HS-27A (cell line): ENCODE data around the gene NHSL2.

Experiments
- DNase-seq: peaks from one replicate; pipeline ENCODE4 v3.0.0-alpha.2; 2012; ENCODE audit warnings: low read depth, missing footprints

NHSL2 gene

DNA sequence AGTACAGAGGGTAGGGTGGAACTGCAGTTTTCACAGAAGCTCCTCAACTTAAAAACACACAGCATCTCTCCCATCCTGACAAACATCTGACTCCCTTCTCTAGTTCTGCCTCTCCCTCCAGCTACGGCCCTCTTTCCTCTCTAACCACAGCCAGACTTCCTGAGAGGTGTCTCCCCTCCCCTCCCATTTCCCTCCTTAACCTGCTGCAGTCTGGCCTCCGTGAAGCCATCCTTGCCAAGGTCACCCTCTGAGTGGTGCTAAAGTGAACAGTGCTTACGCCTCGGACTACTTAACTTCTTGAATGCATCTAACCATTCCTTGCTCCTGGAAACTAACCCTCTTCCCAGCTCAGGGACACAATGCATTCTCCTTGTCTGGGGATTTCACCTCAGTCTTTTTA lies 167.8 kb downstream of the NHSL2 start:
- no peak for DNase-seq

DNA sequence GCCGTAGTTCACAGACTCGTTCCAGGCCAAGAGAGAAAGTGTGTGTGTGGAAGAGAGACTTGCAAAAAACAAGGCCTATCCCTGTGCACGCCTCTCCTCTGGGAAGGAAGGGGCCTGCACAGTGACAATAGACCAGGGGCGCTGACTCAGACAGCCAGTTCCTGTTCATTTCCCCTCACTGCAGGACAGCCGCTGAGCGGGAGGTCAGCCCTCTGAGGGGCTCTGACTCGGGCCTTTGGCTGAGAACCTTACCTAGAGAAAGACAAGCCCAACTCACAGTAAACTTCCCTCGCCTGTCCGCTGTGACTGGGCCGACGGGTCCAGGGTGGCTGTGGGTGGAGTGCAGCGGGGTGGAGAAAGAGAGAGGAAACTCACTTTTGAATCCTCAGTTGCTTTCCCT lies 169.0 kb downstream of the NHSL2 start:
- no peak for DNase-seq

DNA sequence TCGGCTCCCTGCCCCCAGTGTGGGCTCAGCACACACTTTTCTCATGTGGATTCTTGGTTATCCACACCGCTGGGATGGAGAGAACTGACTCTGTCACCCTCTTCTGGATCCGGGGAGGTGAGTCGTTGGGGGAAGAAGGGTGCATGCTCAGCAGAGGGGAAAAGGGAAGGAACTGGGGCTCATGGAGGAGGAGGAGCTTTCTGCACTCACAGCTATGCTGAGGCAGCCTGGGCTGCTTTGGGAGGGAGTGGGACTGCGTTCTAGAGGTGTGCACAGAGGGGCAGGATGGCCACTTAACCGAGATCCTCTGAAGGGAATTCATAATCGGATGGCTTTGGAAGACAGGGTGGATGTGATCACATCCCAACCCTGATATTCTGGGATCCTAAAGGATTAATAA lies 169.5 kb downstream of the NHSL2 start:
- no peak for DNase-seq

DNA sequence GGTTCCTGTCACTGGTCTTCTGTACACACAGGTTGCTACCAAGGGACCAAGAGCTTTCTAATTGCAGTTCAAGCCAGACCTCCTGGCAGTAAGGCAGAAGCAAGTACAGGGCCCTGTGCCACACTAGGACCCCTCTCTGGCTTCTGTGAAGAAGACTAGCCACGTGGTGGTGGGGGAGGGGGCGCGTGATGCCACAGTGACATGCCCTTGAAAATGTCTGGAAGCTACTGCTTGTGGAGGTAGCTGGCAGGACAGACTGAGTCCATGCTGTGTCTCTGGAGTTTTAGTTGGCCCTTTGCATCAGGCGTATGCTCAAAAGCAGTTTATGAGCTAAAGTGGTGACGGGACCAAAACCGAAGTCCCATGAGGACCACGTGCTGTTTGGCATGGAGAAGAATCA lies 170.2 kb downstream of the NHSL2 start:
- no peak for DNase-seq

DNA sequence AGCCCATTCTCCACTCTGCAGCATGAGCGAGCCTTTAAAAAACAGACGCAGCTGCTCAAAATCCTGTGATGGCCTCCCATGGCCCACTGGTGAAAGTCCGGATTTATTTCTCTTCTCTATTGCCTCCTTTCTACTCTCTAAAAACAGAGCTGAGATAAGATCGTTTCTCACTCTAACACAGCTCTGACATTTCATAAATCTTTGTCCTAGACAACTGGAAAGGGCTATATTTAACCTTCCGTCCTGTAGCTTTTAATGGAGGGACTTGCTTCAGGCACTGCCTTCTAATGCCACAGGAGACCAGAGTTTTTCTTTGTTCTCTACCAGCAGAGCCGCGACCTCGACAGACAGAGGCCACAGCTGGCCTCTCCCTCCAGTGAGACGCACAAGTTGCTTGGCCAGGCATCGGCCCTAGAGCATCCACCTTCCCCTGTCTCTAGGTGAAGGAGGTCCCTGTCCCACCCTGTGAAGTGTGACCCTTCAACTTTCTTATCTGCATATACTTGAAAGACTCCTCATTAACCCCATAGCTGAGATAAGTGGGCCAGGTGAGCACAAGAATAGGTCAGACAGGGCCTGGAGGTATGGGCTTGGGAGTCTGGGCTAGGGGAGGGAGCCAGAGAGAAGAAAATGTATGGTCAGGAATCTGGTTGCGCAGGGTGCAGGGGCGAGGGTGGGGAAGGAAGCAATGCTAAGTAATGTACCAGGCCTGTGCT lies 171.1 kb downstream of the NHSL2 start:
- DNase-seq, result no peak

DNA sequence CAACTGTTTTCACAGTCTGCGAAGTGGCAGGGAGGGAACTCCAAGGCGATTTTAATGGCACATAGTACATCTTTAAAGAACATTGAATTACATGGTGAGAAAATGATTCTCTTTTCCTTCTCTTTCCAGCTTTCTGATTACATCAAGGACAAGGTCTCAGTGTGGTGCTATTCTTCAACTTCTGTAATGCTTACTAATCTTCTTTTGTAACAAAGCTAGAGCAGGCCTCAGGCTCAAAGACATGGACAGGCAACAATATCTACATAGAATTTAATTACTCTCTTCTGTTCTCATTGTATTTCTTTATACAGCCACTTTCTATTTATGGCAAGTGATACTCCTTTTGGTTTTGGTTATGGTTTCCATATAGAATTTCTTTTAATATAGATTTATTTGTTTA lies 172.6 kb downstream of the NHSL2 start:
- no peak for DNase-seq

DNA sequence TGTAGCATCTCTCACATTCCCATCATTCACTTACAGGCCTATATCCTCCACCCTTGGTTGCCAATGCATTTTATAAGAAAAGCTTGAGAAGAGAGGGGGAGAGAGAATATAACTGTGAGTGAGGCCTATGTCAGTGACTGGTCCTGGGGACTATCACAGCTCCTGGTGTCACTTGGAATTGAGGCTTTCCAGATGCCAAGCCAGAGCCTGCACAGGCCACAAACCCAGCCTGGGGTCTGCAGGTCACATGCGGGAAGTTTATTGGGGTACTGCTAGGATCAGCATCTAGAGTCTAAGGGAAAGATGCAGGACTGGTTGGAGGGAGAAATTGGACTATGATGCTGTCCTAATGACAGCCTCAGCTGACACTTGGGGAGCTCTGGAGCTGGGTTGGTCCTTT lies 173.5 kb downstream of the NHSL2 start:
- DNase-seq, result no peak

DNA sequence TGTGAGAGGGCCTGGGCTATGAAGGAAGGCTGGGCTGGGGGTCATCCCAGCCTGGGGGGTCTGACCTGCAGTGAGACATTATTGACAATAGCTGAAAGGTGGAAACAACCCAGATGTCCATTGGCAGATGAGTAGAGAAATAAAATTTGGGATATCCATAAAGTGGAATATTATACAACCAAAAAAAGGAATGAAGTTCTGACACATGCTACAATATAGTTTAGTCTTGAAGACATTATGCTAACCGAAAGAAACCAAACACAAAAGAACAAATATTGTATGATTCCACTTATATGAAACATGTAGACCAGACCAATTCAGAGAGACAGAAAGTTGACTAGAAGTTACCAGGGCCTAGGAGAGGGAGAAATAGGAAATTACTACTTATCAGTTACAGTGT lies 176.3 kb downstream of the NHSL2 start:
- DNase-seq, result no peak

DNA sequence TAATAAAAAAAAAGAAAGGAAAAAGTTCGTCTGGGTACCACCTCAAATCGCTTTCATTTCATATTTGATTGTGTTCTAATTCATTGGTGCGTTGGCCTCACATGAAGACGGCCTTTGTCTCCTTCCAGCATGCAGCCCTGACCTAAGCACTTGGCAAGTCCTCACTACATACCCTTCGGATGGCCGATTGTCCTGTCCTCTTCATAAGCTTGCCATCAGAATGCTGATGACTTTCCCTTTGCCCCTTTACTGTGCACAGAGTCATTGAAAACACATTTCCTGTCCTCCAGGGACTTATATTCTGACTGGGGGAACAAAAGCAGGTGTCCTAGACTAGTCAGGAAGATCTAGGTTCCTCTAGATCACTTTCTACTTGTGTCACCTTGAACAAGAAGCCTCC lies 178.1 kb downstream of the NHSL2 start:
- no peak for DNase-seq

DNA sequence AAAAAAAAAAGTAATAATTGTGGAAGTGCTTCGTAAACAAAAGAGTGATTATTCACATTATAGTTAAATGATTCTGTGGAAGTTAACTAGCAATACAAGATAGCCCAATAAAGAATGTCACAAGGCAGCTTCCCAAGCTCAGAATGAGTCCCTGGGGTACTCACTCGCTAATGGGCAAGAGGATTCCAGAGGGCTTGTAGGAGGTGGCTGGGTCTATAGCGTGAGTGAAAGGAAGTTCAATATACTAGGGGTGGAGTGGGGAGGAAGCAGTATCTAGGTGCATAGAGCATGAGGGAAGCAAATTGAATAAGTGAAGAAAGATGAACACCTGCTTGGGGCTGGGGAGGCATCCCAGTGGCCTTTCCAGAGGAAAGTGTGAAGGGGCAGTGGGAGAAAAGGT lies 178.6 kb downstream of the NHSL2 start:
- DNase-seq, result no peak

DNA sequence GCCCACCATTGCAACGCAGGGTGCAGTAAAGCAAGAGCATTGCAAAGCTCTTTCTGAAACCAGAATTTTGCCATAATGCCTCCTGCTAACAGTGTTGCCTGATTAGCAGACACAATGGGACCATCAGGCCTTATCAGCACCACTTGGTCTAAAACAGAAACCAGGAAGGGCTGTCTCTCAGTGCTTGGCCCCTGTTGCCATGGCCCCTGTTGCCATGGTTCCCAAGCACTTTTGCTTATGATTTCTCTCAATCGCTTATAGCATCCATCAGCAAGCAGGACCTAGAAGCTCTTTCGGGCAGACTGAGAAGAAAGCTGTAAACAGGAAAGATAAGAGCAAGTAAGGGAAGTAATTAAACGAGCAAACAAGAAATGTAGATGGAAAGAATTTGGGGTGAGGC lies 184.2 kb downstream of the NHSL2 start:
- no peak for DNase-seq

DNA sequence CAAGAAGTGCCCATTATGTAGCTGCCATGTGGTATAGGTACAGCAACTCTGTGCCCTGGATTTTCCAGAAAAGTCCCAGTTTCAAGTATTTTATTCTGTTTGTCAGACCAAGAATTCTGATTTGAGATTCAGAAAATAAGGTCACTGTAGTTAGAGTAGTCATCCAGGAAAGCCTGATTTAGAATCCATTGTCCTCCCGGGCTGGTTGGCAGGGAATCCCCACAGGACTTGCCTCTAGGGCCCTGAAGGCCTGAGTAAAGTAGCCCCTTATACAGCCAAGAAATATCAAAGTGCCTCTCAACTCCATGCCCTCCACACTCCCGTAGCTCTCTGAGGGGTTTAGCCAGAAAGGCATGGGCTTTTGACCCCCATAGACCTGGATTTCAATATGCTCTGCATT lies 184.7 kb downstream of the NHSL2 start:
- DNase-seq, result no peak

DNA sequence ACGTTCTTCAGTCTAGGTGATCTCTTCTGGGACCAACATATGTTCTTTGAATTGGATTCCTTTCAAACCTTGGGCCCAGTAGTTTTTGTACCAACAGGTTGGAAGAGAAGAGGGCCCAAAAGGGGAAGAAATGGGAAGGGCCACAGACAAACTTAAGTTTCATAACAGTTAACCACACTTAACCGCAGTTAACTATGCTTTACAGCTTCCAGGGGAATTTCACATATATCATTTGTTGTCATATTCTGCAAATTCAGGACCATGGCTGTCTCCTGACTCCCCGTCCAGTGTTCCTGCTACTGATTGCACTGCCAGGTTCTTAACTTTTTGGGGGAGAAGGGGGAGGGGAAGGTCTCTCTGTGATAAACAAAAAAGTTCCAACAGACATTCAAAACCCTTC lies 186.5 kb downstream of the NHSL2 start:
- DNase-seq, result no peak

DNA sequence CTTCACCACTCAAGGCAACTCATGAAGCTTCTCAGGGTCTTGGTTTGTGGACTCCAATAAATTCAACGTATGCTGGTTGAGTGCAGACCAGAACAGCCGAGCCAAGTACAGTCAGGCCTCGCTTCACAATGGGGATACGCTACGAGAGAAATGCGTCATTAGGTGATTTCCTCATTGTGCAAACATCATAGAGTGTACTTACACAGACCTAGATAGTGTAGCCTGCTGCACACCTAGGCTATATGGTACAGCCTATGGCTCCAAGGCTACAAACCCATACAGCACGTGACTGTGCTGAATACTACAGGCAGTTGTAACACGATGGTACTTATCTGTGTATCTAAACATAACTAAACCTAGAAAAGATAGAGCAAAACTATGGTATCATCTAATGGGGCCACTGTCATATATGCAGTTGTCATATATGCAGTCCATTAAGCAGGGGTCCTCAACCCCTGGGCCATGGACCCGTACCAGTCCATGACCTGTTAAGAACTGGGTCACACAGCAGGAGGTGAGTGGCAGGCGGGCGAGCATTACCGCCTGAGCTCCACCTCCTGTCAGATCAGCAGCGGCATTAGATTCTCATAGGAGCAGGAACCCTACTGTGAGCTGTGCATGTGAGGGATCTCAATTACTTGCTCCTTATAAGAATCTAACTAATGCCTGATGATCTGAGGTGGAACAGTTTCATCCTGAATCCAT lies 189.6 kb downstream of the NHSL2 start:
- no peak for DNase-seq

DNA sequence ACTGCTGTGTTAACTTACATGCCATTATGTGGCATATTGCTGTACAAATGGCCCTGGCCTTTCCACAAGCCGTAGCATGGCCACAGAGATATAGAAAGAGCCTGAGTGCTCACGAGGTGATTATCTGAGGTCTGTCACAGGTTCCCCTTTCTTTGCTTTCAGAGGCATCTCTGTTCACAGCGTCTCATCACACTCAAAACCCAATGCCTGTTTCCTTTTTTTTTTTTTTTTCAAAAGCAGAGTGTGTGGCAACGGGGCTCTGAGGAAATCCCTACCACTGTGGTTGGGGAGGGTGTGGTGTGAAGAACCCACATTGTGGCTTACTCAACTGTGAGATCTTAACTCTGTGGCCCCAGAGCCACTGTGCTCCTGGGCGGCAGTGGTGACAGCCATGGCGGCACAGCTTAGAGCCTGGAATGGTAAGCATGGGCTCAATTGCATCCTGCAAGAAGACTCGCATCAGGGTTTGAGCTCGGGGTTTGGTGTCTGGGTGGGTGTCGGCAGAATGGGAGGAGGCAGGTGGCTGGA lies 190.2 kb downstream of the NHSL2 start:
- no peak for DNase-seq

DNA sequence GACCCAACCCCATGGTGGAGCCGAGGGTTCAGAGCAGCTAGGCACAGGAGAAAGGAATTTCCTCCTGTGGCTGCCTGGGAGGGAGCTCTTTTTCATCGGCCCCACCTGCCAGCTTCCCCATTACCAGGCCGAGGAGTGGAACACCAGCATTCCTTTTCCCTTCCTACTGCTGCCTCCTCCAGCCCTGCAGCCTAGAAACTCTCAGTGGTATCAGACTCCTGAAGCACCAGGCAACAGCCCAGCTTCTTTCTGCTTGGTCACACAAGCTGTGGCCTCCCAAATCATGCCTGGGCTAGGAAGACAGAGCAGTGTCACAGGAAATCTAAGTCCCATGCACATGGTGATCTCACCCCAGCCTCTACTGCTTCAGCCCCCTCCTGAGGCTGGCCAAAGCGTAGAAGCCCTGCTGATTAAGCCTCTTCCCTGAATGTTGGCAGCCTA lies 191.0 kb downstream of the NHSL2 start:
- no peak for DNase-seq

DNA sequence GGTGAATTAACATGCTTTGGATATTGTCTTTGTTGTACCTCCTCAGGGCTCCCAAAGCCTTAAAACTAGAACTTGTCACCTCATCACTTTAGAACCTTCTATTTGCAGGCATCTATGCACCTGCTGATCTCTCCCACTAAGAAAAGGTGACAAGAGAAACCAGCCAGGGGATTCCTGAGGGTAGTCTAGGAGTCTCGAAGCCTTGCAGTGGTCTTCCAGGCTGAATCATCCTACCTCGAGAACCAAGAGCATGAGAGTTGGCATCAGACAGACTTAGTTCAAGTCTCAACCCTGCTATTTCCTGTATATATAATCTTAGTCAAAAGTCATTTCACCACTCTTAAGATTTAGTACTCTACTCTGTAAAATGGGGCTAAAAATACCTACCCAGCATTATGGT lies 191.5 kb downstream of the NHSL2 start:
- no peak for DNase-seq

DNA sequence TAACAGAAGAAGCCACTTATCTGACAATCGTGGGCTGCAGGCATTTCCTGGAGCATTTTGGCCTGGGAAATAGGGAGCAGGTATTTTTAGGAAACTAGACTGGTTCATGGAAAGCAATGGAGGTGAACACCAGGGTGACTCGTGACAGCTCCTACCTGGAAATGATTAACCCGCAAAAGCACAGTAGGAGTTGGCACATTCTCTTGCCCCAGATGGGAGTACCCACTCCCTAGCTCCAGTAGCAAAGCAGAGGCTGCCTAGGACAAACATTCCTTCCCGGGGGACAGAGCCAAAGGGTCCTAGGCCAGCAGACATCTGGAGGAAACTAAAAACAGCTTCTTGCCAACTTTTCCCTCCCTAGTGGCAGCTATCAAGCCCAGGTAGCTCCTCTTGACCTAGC lies 192.1 kb downstream of the NHSL2 start:
- DNase-seq, result no peak

DNA sequence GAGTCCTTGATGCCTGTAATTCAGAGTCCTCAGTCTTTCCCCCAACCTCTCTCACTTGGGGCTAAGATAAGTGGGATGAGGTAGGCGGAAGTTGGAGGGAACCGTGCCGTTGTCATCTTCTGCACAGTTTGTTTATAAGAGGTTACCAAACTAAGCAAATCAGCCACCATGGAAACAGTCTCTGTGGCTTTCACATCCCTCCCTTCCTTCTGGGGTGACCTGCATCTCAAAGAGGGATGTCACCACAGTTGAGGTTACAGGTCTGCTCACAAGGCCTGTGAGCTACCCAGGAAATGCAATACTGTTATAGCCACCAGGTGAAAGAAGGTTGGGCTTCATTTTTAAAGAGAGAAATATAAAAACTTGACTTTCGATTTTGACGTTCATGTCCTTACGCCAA lies 194.8 kb downstream of the NHSL2 start:
- DNase-seq, result no peak

DNA sequence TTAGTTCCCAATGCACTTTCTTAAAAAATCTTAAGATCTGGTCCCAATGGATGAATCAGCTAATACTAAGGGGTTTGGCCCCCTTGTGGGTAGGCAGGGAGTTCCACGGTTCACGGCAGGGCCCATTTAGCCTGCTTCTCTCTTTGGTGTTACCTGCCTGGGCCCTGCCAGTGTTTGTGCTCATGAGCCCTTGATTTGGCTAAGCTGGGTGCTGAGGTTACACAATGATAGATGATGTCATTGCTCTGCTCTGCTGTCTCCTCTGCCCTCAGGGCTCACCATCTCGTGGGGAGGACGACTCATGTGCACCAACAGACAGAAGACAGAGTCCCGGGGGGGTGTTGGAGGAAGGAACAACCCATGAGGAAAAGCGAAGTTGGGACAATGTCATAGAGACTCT lies 196.7 kb downstream of the NHSL2 start:
- no peak for DNase-seq

DNA sequence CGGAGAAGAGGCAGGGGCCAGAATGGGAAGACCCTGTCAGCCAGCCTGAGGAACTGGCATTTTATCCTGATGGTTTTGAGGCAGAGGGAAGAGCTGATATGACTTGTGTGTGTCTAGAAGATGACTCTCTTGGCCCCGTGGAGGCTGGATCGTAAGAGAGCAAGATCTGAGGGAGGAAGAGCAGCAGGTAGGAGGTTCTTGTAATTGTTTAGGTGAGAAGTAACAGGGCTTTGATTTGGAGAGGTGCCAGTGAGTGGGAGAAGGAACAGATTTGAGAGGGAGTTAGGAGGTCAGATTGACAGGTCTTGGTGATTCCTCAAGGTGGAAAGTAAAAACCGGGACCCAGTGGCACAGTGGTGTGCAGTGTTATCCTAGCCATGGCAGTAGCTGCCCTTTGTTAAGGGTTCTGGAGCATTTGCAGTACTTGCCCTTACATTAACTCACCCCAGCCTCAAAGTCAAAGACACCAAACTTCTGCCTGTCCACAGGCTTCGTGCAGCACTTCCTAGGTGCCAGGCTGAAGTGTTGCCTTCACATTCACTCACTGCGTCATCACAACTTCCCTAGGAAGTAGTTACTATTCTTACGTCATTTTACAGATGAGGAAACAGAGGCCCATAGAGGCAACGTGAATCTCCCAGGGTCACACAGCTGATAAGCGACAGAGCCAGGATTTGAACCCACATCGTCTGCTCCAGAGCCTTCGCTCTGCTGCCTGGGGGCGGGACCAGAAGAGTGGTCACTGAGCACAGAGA lies 197.4 kb downstream of the NHSL2 start:
- no peak for DNase-seq

DNA sequence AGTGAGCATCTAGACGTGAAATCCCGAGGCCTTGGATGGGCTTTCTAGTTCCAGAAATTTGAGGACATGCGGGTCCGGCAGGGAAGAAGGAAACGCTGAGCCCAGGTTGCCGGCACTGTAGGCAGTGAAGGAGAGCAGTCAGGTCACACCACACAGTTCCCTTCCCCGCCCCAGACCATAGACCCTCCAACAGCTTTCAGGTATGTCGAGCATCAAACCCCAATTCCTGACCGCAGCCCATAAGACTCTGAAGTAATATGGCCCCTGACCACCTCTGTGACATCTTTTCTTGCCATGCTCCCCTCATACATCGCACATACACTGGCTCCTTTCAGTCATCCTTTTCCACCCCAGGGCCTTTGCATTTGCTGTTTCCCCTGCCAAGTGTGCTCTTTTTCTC lies 198.0 kb downstream of the NHSL2 start:
- DNase-seq, result no peak
